Stimulated activated CD8-positive, alpha-beta memory T cell treated with anti-CD3 and anti-CD28 coated beads, Interleukin-12 subunit alpha, Interleukin-12 subunit beta, amount 100 ng/mL, for 24 hours (primary cell): ENCODE data around the gene ZNF853.
"Not testable (repeated sequence)": the region's sequence is repeated elsewhere in the genome, so short reads cannot be mapped to it uniquely, and the experiment has no call there.

ENCODE experiments used
- DNase-seq: peaks from one replicate; pipeline ENCODE4 v3.0.0-alpha.2; 2020; ENCODE audit errors: extremely low read depth

ZNF853 gene

DNA sequence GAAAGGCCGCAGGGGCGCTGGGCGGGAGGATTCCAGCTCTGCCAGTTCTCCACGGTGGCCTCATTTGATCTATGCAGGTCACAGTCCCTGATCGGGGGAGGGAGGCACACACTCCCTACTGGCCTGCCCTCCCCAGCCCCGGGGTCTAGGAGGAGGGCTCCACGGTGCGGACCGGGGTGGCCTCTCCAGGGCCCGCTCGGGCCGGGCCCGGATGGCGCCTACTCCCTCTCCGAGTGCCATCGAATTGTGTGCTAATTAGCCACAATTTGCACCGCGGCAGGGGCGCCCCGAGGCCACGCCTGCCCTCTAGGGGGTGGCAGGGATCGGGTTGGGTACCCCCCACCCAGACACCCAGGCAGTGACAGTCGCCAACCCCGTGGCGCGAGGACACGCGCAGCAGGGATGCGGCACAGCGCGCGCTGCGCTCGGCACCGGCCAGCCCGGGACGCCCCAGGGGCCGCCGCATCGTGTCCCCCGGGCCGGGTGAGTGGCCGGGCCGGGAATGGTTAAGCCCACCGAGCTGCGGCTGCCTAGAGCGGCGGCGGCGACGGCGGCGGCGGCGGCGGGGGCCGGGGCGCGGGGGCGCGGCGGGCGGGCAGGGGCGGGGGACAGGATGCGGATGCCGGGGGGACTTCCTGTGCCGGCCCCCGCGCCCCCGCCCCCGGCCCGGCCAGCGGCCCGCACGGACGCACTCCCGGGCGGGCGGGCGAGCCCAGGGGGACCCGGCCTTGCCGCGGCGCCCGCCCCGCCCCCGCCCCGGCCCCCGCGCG, at the start of gene ZNF853:
TSS of gene ZNF853 (plus strand) at position 658 of the 770 bp plus-strand sequence. CDS start 565 bp downstream, outside the sequence.
- DNase-seq, result no peak

DNA sequence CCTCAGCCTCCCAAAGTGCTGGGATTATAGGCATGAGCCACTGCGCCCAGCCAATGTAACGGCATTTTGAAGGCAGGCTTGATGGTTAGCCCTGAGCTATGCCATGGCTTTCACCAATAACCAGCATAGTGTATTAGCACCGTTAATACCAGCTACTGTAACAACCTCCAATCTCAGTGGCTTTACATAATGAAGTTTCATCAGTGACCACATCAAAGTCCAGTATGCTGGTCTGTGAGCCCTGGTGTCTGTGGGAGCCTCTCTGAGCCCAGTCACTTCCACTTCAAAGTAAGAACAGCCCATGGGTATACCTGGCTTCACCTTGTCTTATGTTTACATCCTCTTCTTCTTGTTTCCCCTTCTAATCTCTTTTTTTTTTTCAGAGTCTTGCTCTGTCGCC, 49.8 kb upstream of the ZNF853 start:
- DNase-seq, result no peak

DNA sequence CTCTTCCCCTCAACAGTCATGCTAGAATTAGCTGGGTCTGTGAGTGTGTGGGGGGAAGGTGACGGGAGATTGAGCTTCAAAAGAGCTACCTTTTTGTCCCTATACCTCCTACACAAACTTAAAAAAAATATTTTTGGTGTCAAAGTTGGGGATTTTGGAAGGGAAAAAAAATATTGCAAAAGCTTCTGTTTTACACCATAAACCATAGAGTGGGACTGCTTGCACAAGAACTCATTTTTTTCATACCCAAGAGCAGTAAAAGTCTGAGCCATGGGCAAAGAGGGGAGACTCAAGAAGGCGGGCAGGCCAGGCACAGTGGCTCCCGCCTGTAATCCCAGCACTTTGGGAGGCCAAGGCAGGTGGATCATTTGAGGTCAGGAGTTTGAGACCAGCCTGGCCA, 47.5 kb upstream of the ZNF853 start:
- DNase-seq, result no peak

DNA sequence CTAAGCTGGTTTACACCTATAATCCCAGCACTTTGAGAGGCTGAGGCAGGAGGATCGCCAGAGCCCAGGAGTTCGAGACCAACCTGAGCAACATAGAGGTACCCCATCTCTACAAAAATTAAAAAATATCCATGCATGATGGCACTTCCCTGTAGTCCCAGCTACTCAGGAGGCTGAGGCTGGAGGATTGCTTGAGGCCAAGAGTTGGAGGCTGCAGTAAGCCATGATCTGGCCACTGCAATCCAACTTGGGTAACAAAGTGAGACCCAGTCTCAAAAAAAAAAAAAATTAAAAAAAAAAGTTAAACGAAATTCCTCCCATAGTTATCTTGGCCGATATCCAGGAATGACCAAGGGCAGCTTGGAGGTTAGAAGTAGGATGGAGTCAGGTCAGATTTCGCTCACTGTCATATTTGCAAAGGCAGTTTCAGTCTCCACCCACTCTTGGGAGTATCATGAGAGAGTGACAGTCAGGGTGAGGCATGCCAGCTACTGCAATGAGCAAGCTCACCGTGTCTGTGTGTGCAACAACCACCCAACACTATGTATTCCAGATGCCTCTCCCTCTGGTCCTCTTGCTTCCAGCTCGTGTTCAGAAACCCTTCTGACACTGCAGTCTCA, 44.1 kb upstream of the ZNF853 start:
- no peak for DNase-seq

DNA sequence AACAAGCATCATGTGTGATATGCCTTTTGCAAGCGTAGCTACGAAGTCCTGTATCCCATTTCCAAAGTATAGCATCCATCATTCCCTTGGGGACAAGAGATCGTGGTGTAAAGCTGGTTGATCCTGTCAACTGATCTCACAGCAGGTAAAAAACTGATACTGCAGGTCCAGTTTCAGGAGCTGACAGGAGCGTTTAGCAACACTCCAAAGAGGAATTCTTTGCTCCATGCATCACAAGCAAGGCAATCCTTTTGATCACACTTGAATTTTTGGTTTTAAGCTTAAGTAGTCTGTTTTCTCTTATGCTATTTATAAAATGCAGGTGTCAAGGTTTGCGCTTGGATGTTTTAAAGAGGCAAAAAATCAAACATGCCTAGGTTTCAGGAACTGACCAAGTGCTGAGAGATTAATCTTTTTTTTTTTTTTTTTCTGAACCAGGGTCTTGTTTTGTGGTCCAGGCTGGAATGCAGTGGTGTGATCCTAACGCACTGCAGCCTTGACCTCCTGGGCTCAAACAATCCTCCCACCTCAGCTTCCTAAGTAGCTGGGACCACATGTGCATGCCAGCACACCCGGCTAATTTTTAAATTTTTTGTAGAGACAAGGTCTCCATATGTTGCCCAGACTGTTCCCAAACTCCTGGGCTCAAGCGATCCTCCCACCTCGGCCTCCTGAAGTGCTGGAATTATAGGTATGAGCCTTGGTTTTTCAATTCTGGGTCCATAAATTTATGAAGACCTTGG, 40.0 kb upstream of the ZNF853 start:
- no peak for DNase-seq

GRCh38 chr7:6576024-6576866, 39.2 kb upstream of the ZNF853 start:
- DNase-seq, result no peak

DNA sequence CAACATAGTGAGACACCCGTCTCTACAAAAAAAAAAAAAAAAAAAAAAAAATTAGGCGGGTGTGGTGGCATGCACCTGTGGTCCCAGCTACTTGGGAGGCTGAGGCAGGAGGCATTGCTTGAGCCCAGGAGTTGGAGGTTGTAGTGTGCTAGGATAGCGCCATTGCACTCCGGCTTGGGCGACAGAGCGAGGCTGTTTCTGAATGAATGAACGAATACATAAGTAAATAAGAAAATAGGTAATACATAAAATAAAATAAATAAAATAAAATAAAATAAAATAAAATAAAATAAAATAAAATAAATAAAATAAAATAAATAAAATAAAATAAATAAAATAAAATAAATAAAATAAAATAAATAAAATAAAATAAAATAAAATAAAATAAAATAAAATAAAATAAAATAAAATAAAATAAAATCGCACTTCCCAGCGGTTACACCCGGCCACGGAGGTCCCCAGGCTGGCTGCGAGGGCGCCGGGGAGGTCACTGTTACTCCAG, 38.5 kb upstream of the ZNF853 start:
- DNase-seq, result not testable (repeated sequence)

- DNase-seq, result peak; percentile 80
Observed at GRCh38 chr7:6577369-6578113, 37.9 kb upstream of the ZNF853 start, which contains the start of gene ZDHHC4. TSS of gene ZDHHC4 (plus strand) at chr7:6577454. CDS start at chr7:6580562, 3,108 bp downstream.

DNA sequence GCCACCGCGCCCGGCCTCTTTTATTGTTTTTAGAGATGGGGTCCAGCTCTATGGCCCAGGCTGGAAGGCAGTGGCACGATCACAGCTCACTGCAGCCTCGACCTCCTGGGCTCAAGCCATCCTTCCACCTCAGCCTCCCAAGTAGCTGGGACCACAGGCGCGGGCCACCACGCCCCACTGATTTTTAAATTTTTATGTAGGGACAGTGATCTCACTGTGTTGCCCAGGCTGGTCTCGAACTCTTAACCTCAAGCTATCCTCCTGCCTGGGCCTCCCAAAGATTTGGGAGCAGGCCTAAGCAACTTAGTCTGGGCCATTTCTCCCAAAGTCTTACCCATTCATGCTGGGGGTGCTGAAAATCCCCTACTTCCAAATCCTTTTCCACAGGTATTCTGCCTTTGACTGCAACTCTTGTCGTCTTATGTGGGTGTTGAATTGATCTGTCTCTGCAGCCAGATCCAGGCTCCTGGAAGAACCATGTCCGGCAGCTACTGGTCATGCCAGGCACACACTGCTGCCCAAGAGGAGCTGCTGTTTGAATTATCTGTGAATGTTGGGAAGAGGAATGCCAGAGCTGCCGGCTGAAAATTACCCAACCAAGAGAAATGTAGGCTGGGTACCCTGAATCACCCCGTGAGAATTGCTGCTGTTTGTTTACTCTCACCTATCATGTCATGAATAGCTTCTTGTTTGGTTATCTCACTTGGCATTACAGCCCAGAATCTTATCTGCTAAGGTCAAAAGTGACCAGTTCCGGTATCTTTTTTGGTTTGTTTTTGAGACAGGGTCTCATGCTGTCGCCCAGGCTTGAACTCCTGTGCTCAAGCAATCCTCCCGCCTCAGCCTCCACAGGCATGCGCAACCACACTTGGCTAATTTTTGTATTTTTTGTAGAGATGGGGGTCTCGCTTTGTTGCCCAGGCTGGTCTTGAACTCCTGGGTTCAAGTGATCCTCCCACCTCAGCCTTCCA, 37.0 kb upstream of the ZNF853 start:
- no peak for DNase-seq

GRCh38 chr7:6579446-6579845, 36.0 kb upstream of the ZNF853 start:
- no peak for DNase-seq

- DNase-seq, result not testable (repeated sequence)
Observed at GRCh38 chr7:6585746-6586432, 29.5 kb upstream of the ZNF853 start.

- DNase-seq, result no peak
Observed at GRCh38 chr7:6588566-6588965, 26.8 kb upstream of the ZNF853 start.

- no peak for DNase-seq
Observed at GRCh38 chr7:6589151-6589828, 26.1 kb upstream of the ZNF853 start.

DNA sequence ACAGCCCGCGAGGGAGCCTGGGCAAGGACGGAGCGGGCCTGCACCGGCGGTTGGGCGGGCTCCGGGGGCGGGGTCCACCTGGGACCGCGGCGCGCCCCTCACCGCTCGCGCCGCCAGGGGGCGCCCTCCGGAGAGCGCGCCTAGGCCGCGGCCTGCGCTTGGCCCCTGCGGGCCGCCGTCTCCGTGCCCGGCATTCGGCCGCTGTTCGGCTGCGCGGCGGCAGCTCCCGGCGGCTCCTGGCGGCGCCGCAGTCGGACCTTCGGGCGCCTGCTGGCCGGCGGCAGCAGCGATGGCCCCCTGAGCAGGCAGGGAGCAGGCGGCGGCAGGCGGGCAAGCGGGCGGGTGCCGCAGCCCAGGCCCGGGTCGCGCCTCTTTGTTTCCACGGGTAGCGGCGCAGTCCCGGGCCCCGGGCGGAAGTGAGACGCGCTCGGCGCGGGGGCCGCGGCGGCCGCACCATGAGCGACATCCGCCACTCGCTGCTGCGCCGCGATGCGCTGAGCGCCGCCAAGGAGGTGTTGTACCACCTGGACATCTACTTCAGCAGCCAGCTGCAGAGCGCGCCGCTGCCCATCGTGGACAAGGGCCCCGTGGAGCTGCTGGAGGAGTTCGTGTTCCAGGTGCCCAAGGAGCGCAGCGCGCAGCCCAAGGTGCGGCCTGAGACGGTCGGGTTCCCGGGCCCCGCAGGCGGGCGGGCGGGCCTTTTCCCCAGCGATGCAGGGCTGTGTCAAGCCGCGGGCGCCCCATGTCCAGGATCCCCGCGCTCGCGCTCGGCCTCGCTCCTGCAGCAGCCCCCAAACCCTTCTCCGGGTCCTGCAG, 25.4 kb upstream of the ZNF853 start, which contains the start of gene INTS15:
TSS of gene INTS15 (plus strand) at position 193 of the 816 bp plus-strand sequence. CDS start at position 456, 263 bp downstream.
- peak; percentile 63 for DNase-seq

DNA sequence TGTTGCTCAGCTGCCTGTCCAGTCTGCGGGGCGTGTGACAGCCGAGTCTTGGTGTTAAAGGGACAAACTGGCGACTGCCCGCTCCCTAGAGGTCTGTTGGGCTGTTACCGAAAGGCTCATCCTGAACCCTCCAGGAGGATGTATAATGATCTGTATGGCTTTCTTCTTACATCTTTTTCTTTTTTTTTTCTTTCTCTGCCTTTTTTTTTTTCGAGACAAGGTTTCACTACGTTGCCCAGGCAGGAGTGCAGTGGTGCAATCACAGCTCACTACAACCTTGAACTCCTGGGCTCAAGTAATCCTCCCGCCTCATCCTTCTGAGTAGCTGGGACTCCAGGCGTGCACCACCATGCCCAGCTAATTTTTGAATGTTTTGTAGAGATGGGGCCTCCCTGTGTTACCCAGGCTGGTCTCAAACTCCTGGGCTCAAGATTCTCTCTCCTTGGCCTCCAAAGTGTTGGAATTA, 24.7 kb upstream of the ZNF853 start:
- no peak for DNase-seq

- DNase-seq, result no peak
Observed at GRCh38 chr7:6600093-6600492, 15.3 kb upstream of the ZNF853 start.

- DNase-seq, result no peak
Observed at GRCh38 chr7:6604458-6604857, 11.0 kb upstream of the ZNF853 start.
